ENCODE data around the gene MFSD2A.
"Not testable (repeated sequence)": the region's sequence is repeated elsewhere in the genome, so short reads cannot be mapped to it uniquely, and the experiment has no call there.

The MFSD2A gene

GRCh38 chr1:39969531-39970270 is 14.8 kb downstream of the MFSD2A start:
- DNase-seq, result no peak

GRCh38 chr1:39970274-39970673 is 15.3 kb downstream of the MFSD2A start:
- no peak for DNase-seq

GRCh38 chr1:39971138-39971537 is 16.2 kb downstream of the MFSD2A start:
- DNase-seq, result no peak

- peak; percentile 52 for DNase-seq
Measured at GRCh38 chr1:39973503-39974135, 18.7 kb downstream of the MFSD2A start.

GRCh38 chr1:39976732-39977131 is 21.8 kb downstream of the MFSD2A start:
- no peak for DNase-seq

GRCh38 chr1:39977202-39977601 is 22.3 kb downstream of the MFSD2A start:
- DNase-seq, result no peak

GRCh38 chr1:39979654-39980053 is 24.7 kb downstream of the MFSD2A start:
- DNase-seq, result no peak

- no peak for DNase-seq
Measured at GRCh38 chr1:39980555-39981313, 25.8 kb downstream of the MFSD2A start.

- no peak for DNase-seq
Measured at GRCh38 chr1:39981385-39981784, 26.4 kb downstream of the MFSD2A start.

GRCh38 chr1:39981945-39982344 is 27.0 kb downstream of the MFSD2A start:
- no peak for DNase-seq

- DNase-seq, result not testable (repeated sequence)
Measured at GRCh38 chr1:39984480-39984879, 29.5 kb downstream of the MFSD2A start.

- no peak for DNase-seq
Measured at GRCh38 chr1:39984951-39985350, 30.0 kb downstream of the MFSD2A start.

GRCh38 chr1:39987869-39988268 is 32.9 kb downstream of the MFSD2A start:
- no peak for DNase-seq

GRCh38 chr1:39988618-39989343 is 33.8 kb downstream of the MFSD2A start:
- no peak for DNase-seq

- no peak for DNase-seq
Measured at GRCh38 chr1:39990428-39990827, 35.5 kb downstream of the MFSD2A start.

- no peak for DNase-seq
Measured at GRCh38 chr1:39992234-39992633, 37.3 kb downstream of the MFSD2A start.

GRCh38 chr1:39992888-39993287 is 37.9 kb downstream of the MFSD2A start:
- no peak for DNase-seq

- DNase-seq, result no peak
Measured at GRCh38 chr1:39995973-39996393, 41.0 kb downstream of the MFSD2A start.

GRCh38 chr1:39996396-39997004 is 41.6 kb downstream of the MFSD2A start:
- DNase-seq, result no peak

- no peak for DNase-seq
Measured at GRCh38 chr1:40001456-40001855, 46.5 kb downstream of the MFSD2A start.

- no peak for DNase-seq
Measured at GRCh38 chr1:40003156-40004093, 48.5 kb downstream of the MFSD2A start.

GRCh38 chr1:40004857-40005256 is 49.9 kb downstream of the MFSD2A start:
- DNase-seq, result no peak

All from NCI-H187 treated with DMSO at 0.1 percent for 48 hours (cell line).